Esophagus muscularis mucosa (tissue), 4 donors: ENCODE data around the gene SH3PXD2A. TPM values are rescaled to one million over a fixed set of nuclear protein-coding genes. Genes with fewer than 3 reads are reported as not detected.

Experiments
- DNase-seq: peaks from one replicate; pipeline ENCODE4 v3.0.0-alpha.2; 2017; ENCODE audit errors: extremely low spot score
- H3K27ac ChIP-seq, 4 donors: fragments of 200-600 bp; sonication (generic); replicated peaks in 1 of 4; 1 replicate in 3 of 4; 2 replicates in 1 of 4; pipeline ENCODE4 v1.5.1; 2016 to 2019; ENCODE audit warnings: mild to moderate bottlenecking in 1 of 4
- H3K27me3 ChIP-seq, 4 donors: fragments of 200-600 bp; sonication (generic); one replicate each; pipeline versions ENCODE4 v1.5.1 to v1.6.0; 2016 to 2019
- H3K36me3 ChIP-seq, 4 donors: fragments of 200-600 bp; sonication (generic); one replicate each; pipeline ENCODE4 v1.5.1; 2016 to 2019
- H3K4me1 ChIP-seq, 4 donors: fragments of 200-600 bp; sonication (generic); one replicate each; pipeline ENCODE4 v1.5.1; 2016 to 2019
- H3K4me3 ChIP-seq, 4 donors: fragments of 200-600 bp; sonication (generic); 1 replicate in 2 of 4; 2 replicates in 2 of 4; pipeline ENCODE4 v1.5.1; 2016 to 2019; ENCODE audit warnings: mild to moderate bottlenecking in 4 of 4, moderate library complexity in 1 of 4
- H3K9me3 ChIP-seq, 4 donors: fragments of 200-600 bp; sonication (generic); 1 replicate in 3 of 4; 2 replicates in 1 of 4; pipeline ENCODE4 v1.5.1; 2016 to 2019
- EP300 ChIP-seq: sonication (generic); formaldehyde crosslinking; IDR thresholded peaks from one replicate; pipeline ENCODE4 v1.6.1; 2017; ENCODE audit warnings: antibody characterized with exemption
- POLR2A ChIP-seq: fragments of 450-650 bp; IDR thresholded peaks from one replicate; pipeline ENCODE4 v1.6.1; 2017; ENCODE audit warnings: antibody characterized with exemption, moderate library complexity, mild to moderate bottlenecking, low read depth
- POLR2AphosphoS5 ChIP-seq, 2 donors: sonication (generic); formaldehyde crosslinking; IDR thresholded peaks; one replicate each; pipeline ENCODE4 v1.6.1; 2017; ENCODE audit warnings: antibody characterized with exemption in 2 of 2
- WGBS: methylation state at CpG from one replicate; pipeline ENCODE4 v1.1.5; 2018; 5-methylcytosine and 5-hydroxymethylcytosine counted together
- intact Hi-C: fragments of 100-400 bp; cut with DNase I; formaldehyde crosslinking; loops from one replicate; pipeline ENCODE4 v1.15.1; 2023
- total RNA-seq, 4 donors: library from RNA; depleted of rRNA; stranded (reverse); fragments of >200 nt; gene quantifications; one replicate each; pipeline versions ENCODE4 v1.1.0 to v1.2.1, GENCODE V29; 2016
- TF ChIP-seq, protein P1 (sequence below), 3 experiments: fragments of 200-600 bp in 2 of 3; fragments of 450-650 bp in 1 of 3; sonication (generic) in 2 of 3; IDR thresholded peaks; one replicate each; pipeline ENCODE4 v1.5.1; 2017 to 2019; ENCODE audit warnings: antibody characterized with exemption in 3 of 3, mild to moderate bottlenecking in 2 of 3, moderate library complexity in 1 of 3

The SH3PXD2A gene
- total RNA-seq, 4 donors from 2014 or later: 30.5 to 69.3 (median 40.0) TPM

DNA sequence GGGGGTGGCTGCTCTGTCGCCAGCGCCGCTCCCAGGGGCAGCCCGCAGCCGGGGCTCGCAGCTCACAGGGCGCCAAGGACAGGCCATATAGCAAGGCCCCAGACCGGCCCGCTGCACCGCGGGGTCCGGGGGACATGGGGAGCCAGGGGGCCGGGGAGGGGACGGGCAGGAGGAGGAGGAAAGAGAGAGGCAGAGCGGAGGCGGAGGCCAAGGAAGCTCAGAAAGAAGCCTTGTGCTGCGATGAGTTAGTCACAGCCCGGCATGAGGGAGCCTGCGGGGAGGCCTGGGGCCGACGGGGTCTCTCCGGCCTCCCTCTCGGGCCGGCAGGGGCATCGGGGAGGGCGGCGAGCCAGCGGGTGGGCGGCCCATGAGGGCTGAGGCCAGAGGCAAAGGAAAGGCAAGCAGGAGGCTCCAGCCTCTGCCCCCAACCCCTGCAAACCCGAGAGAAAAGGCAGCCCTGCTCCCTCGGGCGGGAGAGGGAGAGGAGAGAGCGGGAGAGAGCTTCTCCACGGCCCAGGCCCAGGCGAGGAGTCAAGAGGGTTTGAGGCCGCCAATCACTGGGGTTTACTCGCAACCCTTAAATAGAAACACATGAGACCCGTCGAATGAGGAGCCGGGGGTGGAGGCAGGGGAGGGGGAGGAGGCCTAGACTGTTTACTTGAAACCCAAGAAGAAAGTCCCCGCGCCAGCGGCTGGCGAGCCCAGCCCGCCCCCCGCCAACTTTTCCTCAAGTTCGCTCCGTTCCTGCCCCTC, 194.0 kb downstream of the SH3PXD2A start:
- intact Hi-C loops: no loop called here
- Histone ChIP-seq H3K4me1 (peaks cover 43 to 77% (median 76%) of the 10 kb centered on the region in 4 donors), H3K9me3 (peaks cover 0 to 8% (median 0%) of the 10 kb centered on the region in 4 donors), H3K36me3 (peaks cover 8 to 28% (median 25%) of the 10 kb centered on the region in 4 donors), H3K27ac (peak overlapping the region; percentile 89 to 96 (median 94)), H3K4me3 (peak overlapping the region; percentile 58 to 76 (median 66)), H3K27me3 (no peaks in the 10 kb centered on the region)
- 38% methylated on average over 41 of the region's 48 CpGs for WGBS
- TF ChIP-seq EP300 (no peak), POLR2AphosphoS5 (IDR thresholded peaks at IDR 0.05) (peak; percentile 80 to 97), POLR2A (peak; percentile 79)
- TF ChIP-seq, protein P1, sequence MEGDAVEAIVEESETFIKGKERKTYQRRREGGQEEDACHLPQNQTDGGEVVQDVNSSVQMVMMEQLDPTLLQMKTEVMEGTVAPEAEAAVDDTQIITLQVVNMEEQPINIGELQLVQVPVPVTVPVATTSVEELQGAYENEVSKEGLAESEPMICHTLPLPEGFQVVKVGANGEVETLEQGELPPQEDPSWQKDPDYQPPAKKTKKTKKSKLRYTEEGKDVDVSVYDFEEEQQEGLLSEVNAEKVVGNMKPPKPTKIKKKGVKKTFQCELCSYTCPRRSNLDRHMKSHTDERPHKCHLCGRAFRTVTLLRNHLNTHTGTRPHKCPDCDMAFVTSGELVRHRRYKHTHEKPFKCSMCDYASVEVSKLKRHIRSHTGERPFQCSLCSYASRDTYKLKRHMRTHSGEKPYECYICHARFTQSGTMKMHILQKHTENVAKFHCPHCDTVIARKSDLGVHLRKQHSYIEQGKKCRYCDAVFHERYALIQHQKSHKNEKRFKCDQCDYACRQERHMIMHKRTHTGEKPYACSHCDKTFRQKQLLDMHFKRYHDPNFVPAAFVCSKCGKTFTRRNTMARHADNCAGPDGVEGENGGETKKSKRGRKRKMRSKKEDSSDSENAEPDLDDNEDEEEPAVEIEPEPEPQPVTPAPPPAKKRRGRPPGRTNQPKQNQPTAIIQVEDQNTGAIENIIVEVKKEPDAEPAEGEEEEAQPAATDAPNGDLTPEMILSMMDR (IDR thresholded peaks at IDR 0.05): peak in 1 of 3 experiments; percentile 25
- DNase-seq: peak; percentile 96

- peaks cover 38 to 71% (median 68%) of the 10 kb centered on the region in 4 donors for H3K4me1 ChIP-seq
- peaks cover 0 to 8% (median 0%) of the 10 kb centered on the region in 4 donors for H3K9me3 ChIP-seq
- no peaks in the 10 kb centered on the region for H3K27me3 ChIP-seq
- H3K27ac ChIP-seq: peak overlapping the region; percentile 89 to 96 (median 94)
- peak overlapping the region; percentile 58 to 76 (median 66) for H3K4me3 ChIP-seq
- WGBS: 24% methylated on average over 9 of the region's 42 CpGs
- TF ChIP-seq POLR2A (no peak), EP300 (no peak), POLR2AphosphoS5 (IDR thresholded peaks at IDR 0.05) (no peak)
- TF ChIP-seq, protein P1 (IDR thresholded peaks at IDR 0.05): no peak
- DNase-seq: no peak
- intact Hi-C loops: no loop called here
- peaks cover 8 to 33% (median 25%) of the 10 kb centered on the region in 4 donors for H3K36me3 ChIP-seq
Measured at GRCh38 chr10:103660364-103661197, 194.8 kb downstream of the SH3PXD2A start.

GRCh38 chr10:103659674-103660363, 195.6 kb downstream of the SH3PXD2A start:
- Histone ChIP-seq H3K36me3 (peaks cover 8 to 39% (median 25%) of the 10 kb centered on the region in 4 donors), H3K27ac (peak overlapping the region; percentile 89 to 96 (median 94)), H3K4me3 (peak overlapping the region; percentile 58 to 76 (median 66)), H3K9me3 (peaks cover 0 to 8% (median 0%) of the 10 kb centered on the region in 4 donors), H3K27me3 (no peaks in the 10 kb centered on the region), H3K4me1 (peaks cover 32 to 67% (median 61%) of the 10 kb centered on the region in 4 donors)
- no peak for TF ChIP-seq POLR2A
- TF ChIP-seq, protein P1 (IDR thresholded peaks at IDR 0.05): peak in 1 of 3 experiments; percentile 18
- TF ChIP-seq POLR2AphosphoS5 (IDR thresholded peaks at IDR 0.05): peak; percentile 69 to 87
- DNase-seq: no peak
- intact Hi-C loops: no loop called here
- WGBS: 28% methylated on average over 8 of the region's 11 CpGs

DNA sequence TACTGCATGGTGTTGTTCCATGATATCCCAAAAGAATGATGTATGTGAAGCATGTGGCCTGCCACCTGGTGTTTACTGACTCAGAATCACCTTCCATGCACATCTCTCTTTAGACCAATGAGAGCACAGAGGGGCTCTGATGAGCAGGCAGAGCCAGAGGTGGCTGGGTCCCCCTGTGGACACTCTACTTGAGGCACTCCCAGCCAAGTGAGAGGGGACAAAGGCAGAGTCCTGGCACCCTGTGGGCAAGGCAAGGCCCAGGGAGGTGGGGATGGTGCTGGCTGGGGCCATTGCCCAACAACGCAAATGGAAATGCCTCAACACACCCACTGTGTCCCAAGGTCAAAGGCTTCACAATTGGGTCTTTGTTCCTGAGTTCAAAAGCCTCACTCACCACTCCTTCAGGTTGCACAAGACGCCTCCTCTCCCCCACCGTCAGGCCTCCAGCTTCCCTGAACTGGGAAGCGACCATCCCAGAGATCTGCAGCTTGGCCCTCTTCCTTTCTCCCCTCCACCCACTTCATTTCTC, 197.3 kb downstream of the SH3PXD2A start:
- no peaks in the 10 kb centered on the region for H3K27me3 ChIP-seq
- DNase-seq: no peak
- H3K4me1 ChIP-seq: peaks cover 33 to 68% (median 58%) of the 10 kb centered on the region in 4 donors
- peaks cover 0 to 8% (median 0%) of the 10 kb centered on the region in 4 donors for H3K9me3 ChIP-seq
- TF ChIP-seq EP300: no peak
- TF ChIP-seq, protein P1 (IDR thresholded peaks at IDR 0.05): no peak
- TF ChIP-seq POLR2A: no peak
- TF ChIP-seq POLR2AphosphoS5 (IDR thresholded peaks at IDR 0.05): no peak
- peak overlapping the region in 2 of 4 donors; percentile 89 to 94 for H3K27ac ChIP-seq
- H3K36me3 ChIP-seq: peaks cover 8 to 49% (median 25%) of the 10 kb centered on the region in 4 donors
- 86% methylated on average over 4 of the region's 4 CpGs for WGBS
- intact Hi-C loops: no loop called here
- no peak overlapping the region for H3K4me3 ChIP-seq
